Measurements from ENCODE around the gene CDKN1B.
"Not testable (repeated sequence)": the region's sequence is repeated elsewhere in the genome, so short reads cannot be mapped to it uniquely, and the experiment has no call there.

CDKN1B gene

GRCh38 chr12:12724421-12725085 is 7.4 kb downstream of the CDKN1B start:
- DNase-seq (ENCODE audit: low read depth): no peak

GRCh38 chr12:12725086-12725955 is 8.2 kb downstream of the CDKN1B start:
- peak; percentile 91 for DNase-seq (ENCODE audit: low read depth)

GRCh38 chr12:12725956-12726554 is 8.9 kb downstream of the CDKN1B start:
- no peak for DNase-seq (ENCODE audit: low read depth)

GRCh38 chr12:12726555-12727093 is 9.5 kb downstream of the CDKN1B start:
- DNase-seq (ENCODE audit: low read depth): no peak

- no peak for DNase-seq (ENCODE audit: low read depth)
Measured at GRCh38 chr12:12731178-12731577, 14.0 kb downstream of the CDKN1B start.

- no peak for DNase-seq (ENCODE audit: low read depth)
Measured at GRCh38 chr12:12731785-12732184, 14.6 kb downstream of the CDKN1B start.

- no peak for DNase-seq (ENCODE audit: low read depth)
Measured at GRCh38 chr12:12733118-12733517, 15.9 kb downstream of the CDKN1B start.

- no peak for DNase-seq (ENCODE audit: low read depth)
Measured at GRCh38 chr12:12734054-12734453, 16.9 kb downstream of the CDKN1B start.

- no peak for DNase-seq (ENCODE audit: low read depth)
Measured at GRCh38 chr12:12734561-12735071, 17.4 kb downstream of the CDKN1B start.

GRCh38 chr12:12735301-12735700 is 18.1 kb downstream of the CDKN1B start:
- DNase-seq (ENCODE audit: low read depth): no peak

- DNase-seq (ENCODE audit: low read depth): no peak
Measured at GRCh38 chr12:12736759-12737676, 19.9 kb downstream of the CDKN1B start.

GRCh38 chr12:12738152-12738551 is 21.0 kb downstream of the CDKN1B start:
- DNase-seq (ENCODE audit: low read depth): not testable (repeated sequence)

- no peak for DNase-seq (ENCODE audit: low read depth)
Measured at GRCh38 chr12:12741660-12742059, 24.5 kb downstream of the CDKN1B start.

- DNase-seq (ENCODE audit: low read depth): no peak
Measured at GRCh38 chr12:12744546-12745305, 27.6 kb downstream of the CDKN1B start.

GRCh38 chr12:12745576-12746211 is 28.5 kb downstream of the CDKN1B start:
- DNase-seq (ENCODE audit: low read depth): no peak

- DNase-seq (ENCODE audit: low read depth): no peak
Measured at GRCh38 chr12:12747278-12747677, 30.1 kb downstream of the CDKN1B start.

- no peak for DNase-seq (ENCODE audit: low read depth)
Measured at GRCh38 chr12:12748044-12748443, 30.9 kb downstream of the CDKN1B start.

- DNase-seq (ENCODE audit: low read depth): no peak
Measured at GRCh38 chr12:12749433-12749832, 32.3 kb downstream of the CDKN1B start.

- no peak for DNase-seq (ENCODE audit: low read depth)
Measured at GRCh38 chr12:12755923-12756322, 38.8 kb downstream of the CDKN1B start.

- DNase-seq (ENCODE audit: low read depth): no peak
Measured at GRCh38 chr12:12757121-12757520, 40.0 kb downstream of the CDKN1B start.

All from activated T-cell treated with anti-CD3 and anti-CD28 coated beads for 48 hours (primary cell).